GM12892 (cell line): ENCODE data around the gene TEX26. TPM values are rescaled to one million over a fixed set of nuclear protein-coding genes. Genes with fewer than 3 reads are reported as not detected.

ENCODE experiments used
- DNase-seq: peaks from one replicate; pipeline ENCODE4 v3.0.0; 2011; ENCODE audit not compliant: insufficient read length
- FAIRE-seq: peaks from 2 replicates; lab custom pipeline; 2011; peaks lifted over from hg19 to GRCh38; lab: Jason Lieb, UNC
- POLR2A ChIP-seq: IDR thresholded peaks from 2 replicates; pipeline ENCODE4 v1.6.1; 2011; ENCODE audit warnings: low read depth, low read length, control low read depth
- POLR2AphosphoS5 ChIP-seq: IDR thresholded peaks from 2 replicates; pipeline ENCODE4 v1.6.1; 2011; ENCODE audit warnings: low read depth, low read length, control low read depth
- TAF1 ChIP-seq: IDR thresholded peaks from 2 replicates; pipeline ENCODE4 v1.6.1; 2011; ENCODE audit warnings: low read depth, mild to moderate bottlenecking, control low read depth, low read length, borderline replicate concordance
- polyA plus RNA-seq: library from polyadenylated mRNA; unstranded; fragments of >200 nt; gene quantifications from one replicate; pipeline ENCODE4 v1.2.1, GENCODE V29; 2012; ENCODE audit warnings: missing spikeins, inconsistent platforms; ENCODE audit not compliant: missing spikeins

TEX26 gene
- polyA plus RNA-seq, result not detected

GRCh38 chr13:30932481-30933353 lies at the start of gene TEX26:
TSS of gene TEX26 (plus strand) at chr13:30932656. CDS start at chr13:30932716, 60 bp downstream.
- DNase-seq (no peak), FAIRE-seq (no peak)
- TF ChIP-seq TAF1 (no peak), POLR2AphosphoS5 (no peak), POLR2A (no peak)

- TF ChIP-seq POLR2AphosphoS5 (no peak), POLR2A (no peak), TAF1 (no peak)
- no peak for FAIRE-seq
Measured at GRCh38 chr13:30882996-30883766, 49.3 kb upstream of the TEX26 start.

GRCh38 chr13:30884543-30884942 lies 47.9 kb upstream of the TEX26 start:
- FAIRE-seq (no peak), DNase-seq (no peak)
- TF ChIP-seq TAF1 (no peak), POLR2A (no peak), POLR2AphosphoS5 (no peak)

More at GRCh38 chr13:30882996-30883766, 49.3 kb upstream of the TEX26 start:
- DNase-seq, result no peak

GRCh38 chr13:30889196-30889690 lies 43.2 kb upstream of the TEX26 start:
- TF ChIP-seq POLR2AphosphoS5 (no peak), TAF1 (no peak), POLR2A (no peak)
- FAIRE-seq (no peak), DNase-seq (no peak)

GRCh38 chr13:30892966-30893365 lies 39.5 kb upstream of the TEX26 start:
- no peak for TF ChIP-seq POLR2AphosphoS5
- no peak for TF ChIP-seq POLR2A
- TF ChIP-seq TAF1, result no peak
- DNase-seq (no peak), FAIRE-seq (no peak)

GRCh38 chr13:30895773-30896172 lies 36.7 kb upstream of the TEX26 start:
- DNase-seq, result no peak
- FAIRE-seq, result no peak
- TF ChIP-seq POLR2AphosphoS5, result no peak
- no peak for TF ChIP-seq TAF1
- TF ChIP-seq POLR2A, result no peak

GRCh38 chr13:30898070-30898469 lies 34.4 kb upstream of the TEX26 start:
- FAIRE-seq (no peak), DNase-seq (no peak)
- TF ChIP-seq POLR2AphosphoS5 (no peak), POLR2A (no peak), TAF1 (no peak)

- FAIRE-seq, result no peak
- DNase-seq, result no peak
- no peak for TF ChIP-seq POLR2AphosphoS5
- TF ChIP-seq POLR2A, result no peak
- TF ChIP-seq TAF1, result no peak
Measured at GRCh38 chr13:30898678-30899241, 33.7 kb upstream of the TEX26 start.

- TF ChIP-seq POLR2A (no peak), TAF1 (no peak), POLR2AphosphoS5 (no peak)
- no peak for FAIRE-seq
Measured at GRCh38 chr13:30900436-30900835, 32.0 kb upstream of the TEX26 start.

GRCh38 chr13:30900952-30901749 lies 31.3 kb upstream of the TEX26 start:
- FAIRE-seq, result no peak
- no peak for DNase-seq
- TF ChIP-seq POLR2A (no peak), POLR2AphosphoS5 (no peak)

More at GRCh38 chr13:30900436-30900835, 32.0 kb upstream of the TEX26 start:
- DNase-seq, result no peak

GRCh38 chr13:30904043-30904442 lies 28.4 kb upstream of the TEX26 start:
- no peak for TF ChIP-seq POLR2A
- TF ChIP-seq POLR2AphosphoS5, result no peak
- no peak for TF ChIP-seq TAF1
- FAIRE-seq (no peak), DNase-seq (no peak)
